BE2C (cell line): Measurements from ENCODE around the gene BRINP2.

Source experiments
- DNase-seq: peaks from one replicate; pipeline ENCODE4 v3.0.0-alpha.2; 2020
- H3K27me3 ChIP-seq: fragments of 250-450 bp; sonication (Bioruptor Pico); 2 replicates; pipeline ENCODE4 v1.5.1; 2020; ENCODE audit warnings: mild to moderate bottlenecking
- H3K36me3 ChIP-seq: fragments of 250-450 bp; sonication (Bioruptor Pico); 2 replicates; pipeline ENCODE4 v1.5.1; 2020; ENCODE audit warnings: mild to moderate bottlenecking
- H3K4me1 ChIP-seq: fragments of 250-450 bp; sonication (Bioruptor Pico); 2 replicates; pipeline ENCODE4 v1.5.1; 2020
- H3K4me3 ChIP-seq: 2 replicates; pipeline ENCODE4 v1.5.1; 2011; ENCODE audit warnings: low read depth, low read length
- H3K9me3 ChIP-seq: fragments of 250-450 bp; sonication (Bioruptor Pico); 2 replicates; pipeline ENCODE4 v1.5.1; 2020
- TF ChIP-seq, protein P1 (sequence below): IDR thresholded peaks from 2 replicates; pipeline ENCODE4 v1.5.1; 2012; ENCODE audit warnings: mild to moderate bottlenecking, low read depth, low read length

BRINP2 gene

DNA sequence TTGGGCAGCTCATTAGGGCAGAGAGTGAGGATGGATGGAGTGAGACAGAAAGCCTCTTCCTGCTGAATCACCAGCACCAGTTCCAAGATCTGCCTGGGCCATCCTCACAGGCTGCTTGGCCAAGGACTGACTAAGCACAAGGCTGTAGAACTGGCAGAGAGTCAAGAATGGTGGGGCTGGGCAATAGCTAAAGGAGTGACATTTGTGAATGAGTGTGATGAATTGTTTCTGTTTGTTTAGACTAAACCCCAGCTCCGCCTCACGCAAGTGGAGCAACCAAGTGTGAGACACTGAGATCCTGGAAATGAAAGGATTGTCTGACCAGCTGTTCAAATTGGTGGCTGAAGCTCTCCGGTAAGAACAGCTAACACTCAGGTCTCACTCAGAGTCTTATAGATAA lies 38.6 kb downstream of the BRINP2 start:
- H3K9me3 ChIP-seq: no peaks in the 10 kb centered on the region; the same call in 1 of the 2 replicates

DNA sequence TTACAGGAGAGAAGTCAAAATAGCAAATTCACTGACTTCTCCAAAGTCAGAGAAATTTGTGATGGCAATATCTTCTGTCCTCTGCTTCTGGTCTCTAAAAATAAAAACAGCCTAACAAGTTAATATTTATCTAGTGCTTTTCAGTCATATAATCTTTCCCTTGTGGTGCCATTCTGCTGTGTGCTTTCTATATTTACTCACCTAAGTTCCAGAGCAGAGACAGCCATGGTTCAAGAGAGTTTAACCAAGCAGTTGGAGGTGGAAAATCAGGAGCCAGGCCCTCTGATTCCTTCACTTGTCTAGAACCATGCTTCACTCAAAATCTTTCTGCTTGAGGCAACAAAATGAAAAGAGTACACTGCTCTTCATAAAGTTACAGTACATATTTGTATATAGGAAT lies 39.3 kb downstream of the BRINP2 start:
- Histone ChIP-seq H3K4me1 (no peaks in the 10 kb centered on the region), H3K36me3 (no peaks in the 10 kb centered on the region), H3K9me3 (no peaks in the 10 kb centered on the region; the same call in 1 of the 2 replicates), H3K4me3 (no peak overlapping the region), H3K27me3 (no peaks in the 10 kb centered on the region)
- TF ChIP-seq, protein P1, sequence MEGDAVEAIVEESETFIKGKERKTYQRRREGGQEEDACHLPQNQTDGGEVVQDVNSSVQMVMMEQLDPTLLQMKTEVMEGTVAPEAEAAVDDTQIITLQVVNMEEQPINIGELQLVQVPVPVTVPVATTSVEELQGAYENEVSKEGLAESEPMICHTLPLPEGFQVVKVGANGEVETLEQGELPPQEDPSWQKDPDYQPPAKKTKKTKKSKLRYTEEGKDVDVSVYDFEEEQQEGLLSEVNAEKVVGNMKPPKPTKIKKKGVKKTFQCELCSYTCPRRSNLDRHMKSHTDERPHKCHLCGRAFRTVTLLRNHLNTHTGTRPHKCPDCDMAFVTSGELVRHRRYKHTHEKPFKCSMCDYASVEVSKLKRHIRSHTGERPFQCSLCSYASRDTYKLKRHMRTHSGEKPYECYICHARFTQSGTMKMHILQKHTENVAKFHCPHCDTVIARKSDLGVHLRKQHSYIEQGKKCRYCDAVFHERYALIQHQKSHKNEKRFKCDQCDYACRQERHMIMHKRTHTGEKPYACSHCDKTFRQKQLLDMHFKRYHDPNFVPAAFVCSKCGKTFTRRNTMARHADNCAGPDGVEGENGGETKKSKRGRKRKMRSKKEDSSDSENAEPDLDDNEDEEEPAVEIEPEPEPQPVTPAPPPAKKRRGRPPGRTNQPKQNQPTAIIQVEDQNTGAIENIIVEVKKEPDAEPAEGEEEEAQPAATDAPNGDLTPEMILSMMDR: no peak
- no peak for DNase-seq

More for the DNA sequence above, 38.6 kb downstream of the BRINP2 start:
- TF ChIP-seq, protein P1: no peak
- no peaks in the 10 kb centered on the region for H3K36me3 ChIP-seq
- no peak overlapping the region for H3K4me3 ChIP-seq
- no peak for DNase-seq
- H3K4me1 ChIP-seq: no peaks in the 10 kb centered on the region
- H3K27me3 ChIP-seq: no peaks in the 10 kb centered on the region

DNA sequence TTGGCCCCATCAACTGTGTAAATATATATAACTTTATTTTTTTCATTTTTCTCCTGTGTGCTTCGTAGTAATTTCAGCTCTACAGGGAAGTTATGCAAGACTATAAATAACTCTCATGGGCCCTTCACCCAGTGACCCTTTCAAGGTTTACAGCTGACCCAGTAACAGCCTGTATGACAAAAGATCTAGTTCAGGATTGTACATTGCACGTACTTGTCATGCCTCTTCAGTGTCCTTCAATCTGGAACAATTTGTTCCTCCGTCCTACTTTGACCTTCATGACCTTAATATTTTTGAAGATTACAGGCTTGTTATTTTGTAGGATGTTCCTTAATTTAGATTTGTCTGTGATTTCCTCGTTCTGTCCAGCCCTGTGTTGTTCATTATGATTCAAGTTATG lies 40.5 kb downstream of the BRINP2 start:
- Histone ChIP-seq H3K4me1 (no peaks in the 10 kb centered on the region), H3K4me3 (no peak overlapping the region), H3K36me3 (no peaks in the 10 kb centered on the region)

DNA sequence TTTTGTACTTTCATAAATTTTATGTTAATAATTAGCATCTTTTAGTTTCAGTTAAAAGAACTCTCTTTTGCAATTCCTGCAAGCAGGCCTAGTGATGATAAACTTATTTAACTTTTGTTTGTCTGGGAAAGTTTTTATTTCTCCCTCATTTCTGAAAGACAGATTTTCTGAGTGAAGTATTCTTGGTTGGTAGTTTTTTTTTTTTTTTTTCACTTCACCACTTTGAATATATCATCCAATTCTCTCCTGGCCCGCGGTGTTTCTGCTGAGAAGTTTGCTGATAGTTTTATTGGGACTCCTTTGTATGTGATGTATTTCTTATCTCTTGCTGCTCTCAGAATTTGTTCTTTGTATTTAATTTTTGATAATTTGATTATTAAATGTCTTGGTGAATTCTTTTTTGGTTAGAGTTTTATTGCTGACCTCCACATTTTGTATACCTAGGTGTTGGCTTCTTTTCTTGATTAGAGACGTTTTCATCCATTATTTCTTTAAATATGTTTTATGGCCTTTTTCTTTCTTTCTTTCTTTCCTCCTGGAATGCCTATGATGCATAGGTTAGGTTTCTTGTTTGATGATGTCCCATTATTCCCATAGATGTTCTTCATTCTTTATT lies 45.9 kb downstream of the BRINP2 start:
- Histone ChIP-seq H3K4me1 (no peaks in the 10 kb centered on the region), H3K27me3 (no peaks in the 10 kb centered on the region), H3K36me3 (no peaks in the 10 kb centered on the region), H3K4me3 (no peak overlapping the region), H3K9me3 (no peaks in the 10 kb centered on the region)
- DNase-seq: no peak
- TF ChIP-seq, protein P1: no peak

More for the DNA sequence above, 40.5 kb downstream of the BRINP2 start:
- TF ChIP-seq, protein P1: no peak
- no peaks in the 10 kb centered on the region; the same call in 1 of the 2 replicates for H3K9me3 ChIP-seq
- no peaks in the 10 kb centered on the region for H3K27me3 ChIP-seq
- DNase-seq: no peak

DNA sequence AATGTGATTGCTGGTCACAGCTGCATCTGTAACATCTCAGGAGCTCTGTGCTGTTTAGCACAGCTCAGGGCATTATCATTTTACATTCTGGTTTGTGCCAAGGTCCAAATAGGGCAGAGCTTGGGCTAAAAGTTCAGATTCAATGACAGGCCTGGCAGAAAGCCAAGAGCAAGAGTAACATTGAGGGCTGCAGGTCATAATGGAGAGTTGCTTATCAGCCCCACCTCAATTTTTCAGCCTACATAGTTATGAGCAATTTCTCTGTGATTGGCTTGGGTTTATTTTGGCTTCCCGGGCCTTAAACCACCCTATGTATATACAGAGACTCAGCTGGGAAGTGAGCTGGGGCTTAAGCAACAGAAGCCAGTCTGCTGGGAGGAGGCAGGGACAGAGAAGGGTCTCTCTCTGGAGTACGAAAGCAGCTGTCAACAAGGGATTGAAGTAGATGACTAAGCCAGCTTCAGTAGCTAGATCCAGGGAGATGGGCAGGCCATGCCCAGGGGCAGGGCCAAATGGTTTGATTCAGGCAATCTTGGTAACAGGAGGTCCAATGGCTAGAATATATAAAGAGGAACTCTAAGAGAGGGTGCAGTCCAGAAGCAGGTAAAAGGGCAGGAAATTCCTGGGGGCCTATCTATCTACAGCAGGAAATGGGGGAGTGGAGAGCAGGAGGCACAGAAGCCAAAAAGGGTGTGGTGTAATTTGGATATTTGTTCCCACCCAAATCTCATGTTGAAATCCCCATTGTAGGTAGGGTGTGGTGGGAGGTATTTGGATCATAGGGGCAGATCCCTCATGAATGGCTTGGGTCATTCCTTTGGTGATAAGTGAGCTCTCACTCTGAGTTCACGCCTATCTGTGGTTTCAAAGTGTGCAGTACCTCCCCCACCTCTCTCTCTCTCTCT lies 49.0 kb downstream of the BRINP2 start:
- no peaks in the 10 kb centered on the region for H3K9me3 ChIP-seq
- H3K27me3 ChIP-seq: no peaks in the 10 kb centered on the region
- DNase-seq: no peak
- no peak overlapping the region for H3K4me3 ChIP-seq
- H3K4me1 ChIP-seq: no peaks in the 10 kb centered on the region
- no peaks in the 10 kb centered on the region for H3K36me3 ChIP-seq
- TF ChIP-seq, protein P1: no peak

DNA sequence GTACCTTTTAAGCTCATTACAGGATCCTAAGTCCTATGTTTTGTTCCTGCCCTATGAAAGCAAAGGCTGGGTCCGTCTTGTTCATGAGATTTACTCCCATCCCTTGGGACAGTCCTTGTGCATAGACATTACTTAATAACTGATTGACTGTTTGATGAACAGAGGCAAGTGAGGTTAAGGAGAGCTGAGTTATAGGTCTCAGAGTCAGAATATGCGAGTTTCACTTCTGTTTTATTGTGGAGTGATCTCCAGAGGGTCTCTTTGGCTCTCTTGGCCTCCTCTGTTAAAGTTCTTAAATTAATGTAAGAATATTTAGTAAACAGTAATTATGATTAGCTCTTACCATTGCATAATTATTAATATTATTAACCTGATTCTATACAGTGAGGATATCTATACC lies 52.6 kb downstream of the BRINP2 start:
- Histone ChIP-seq H3K27me3 (no peaks in the 10 kb centered on the region), H3K4me1 (no peaks in the 10 kb centered on the region), H3K36me3 (no peaks in the 10 kb centered on the region), H3K9me3 (no peaks in the 10 kb centered on the region), H3K4me3 (no peak overlapping the region)
- DNase-seq: no peak
- TF ChIP-seq, protein P1: no peak
